ENCODE measurements around the gene DIPK1C.

DIPK1C gene

GRCh38 chr18:74414953-74415515, 42.1 kb downstream of the DIPK1C start:
- no peak for TF ChIP-seq CTCF (IDR thresholded peaks at IDR 0.05; ENCODE audit: insufficient read depth, low read depth, low read length, missing control alignments)

GRCh38 chr18:74413836-74414235, 43.3 kb downstream of the DIPK1C start:
- no peak for DNase-seq (ENCODE audit: low read depth)
- TF ChIP-seq CTCF (IDR thresholded peaks at IDR 0.05; ENCODE audit: insufficient read depth, low read depth, low read length, missing control alignments), result no peak
- H3K4me3 ChIP-seq (ENCODE audit: low read length), result no peak overlapping the region

More at GRCh38 chr18:74414953-74415515, 42.1 kb downstream of the DIPK1C start:
- H3K4me3 ChIP-seq (ENCODE audit: low read length), result no peak overlapping the region
- DNase-seq (ENCODE audit: low read depth), result no peak

- H3K4me3 ChIP-seq (ENCODE audit: low read length), result no peak overlapping the region
- DNase-seq (ENCODE audit: low read depth), result no peak
- TF ChIP-seq CTCF (IDR thresholded peaks at IDR 0.05; ENCODE audit: insufficient read depth, low read depth, low read length, missing control alignments), result no peak
Observed at GRCh38 chr18:74412116-74412880, 44.8 kb downstream of the DIPK1C start.

GRCh38 chr18:74411475-74411874, 45.6 kb downstream of the DIPK1C start:
- DNase-seq (ENCODE audit: low read depth), result no peak
- H3K4me3 ChIP-seq (ENCODE audit: low read length), result no peak overlapping the region
- TF ChIP-seq CTCF (IDR thresholded peaks at IDR 0.05; ENCODE audit: insufficient read depth, low read depth, low read length, missing control alignments), result no peak

GRCh38 chr18:74410441-74410992, 46.6 kb downstream of the DIPK1C start:
- H3K4me3 ChIP-seq (ENCODE audit: low read length), result no peak overlapping the region
- no peak for DNase-seq (ENCODE audit: low read depth)
- no peak for TF ChIP-seq CTCF (IDR thresholded peaks at IDR 0.05; ENCODE audit: insufficient read depth, low read depth, low read length, missing control alignments)

GRCh38 chr18:74407888-74408287, 49.2 kb downstream of the DIPK1C start:
- no peak for DNase-seq (ENCODE audit: low read depth)
- H3K4me3 ChIP-seq (ENCODE audit: low read length), result no peak overlapping the region
- TF ChIP-seq CTCF (IDR thresholded peaks at IDR 0.05; ENCODE audit: insufficient read depth, low read depth, low read length, missing control alignments), result no peak

Measured in epithelial cell of esophagus (primary cell).